Naive thymus-derived CD4-positive, alpha-beta T cell (primary cell): Measurements from ENCODE around the gene PCBP3. TPM values are rescaled to one million over a fixed set of nuclear protein-coding genes. Genes with fewer than 3 reads are reported as not detected.

Experiments used
- ATAC-seq: fragments of 150-1000 bp; cut with Tn5 transposase; 2 replicates; pipeline ENCODE4 v1.10.0; 2021; ENCODE audit warnings: mild to moderate bottlenecking, moderate library complexity
- CTCF ChIA-PET: fragments of 350-600 bp; sonication (Branson Sonifier 250); formaldehyde crosslinking; loops from one replicate; lab custom pipeline; 2021; ENCODE audit warnings: antibody characterized with exemption; lab: Charles Lee
- POLR2A ChIA-PET: fragments of 350-600 bp; sonication (Branson Sonifier 250); formaldehyde crosslinking; loops from one replicate; lab custom pipeline; 2021; ENCODE audit warnings: antibody characterized with exemption, inconsistent platforms; lab: Charles Lee
- DNase-seq, 9 donors: peaks; one replicate each; pipeline versions ENCODE4 v3.0.0 to v3.0.0-alpha.2; 2020 to 2022; ENCODE audit warnings: mixed read lengths in 1 of 9
- H3K27ac ChIP-seq: one replicate; pipeline ENCODE4 v1.7.0; 2013; ENCODE audit warnings: mild to moderate bottlenecking, low read depth, low read length, moderate library complexity
- H3K27me3 ChIP-seq, 2 donors: one replicate each; pipeline ENCODE4 v1.7.0; 2013; ENCODE audit warnings: low read length in 2 of 2, mild to moderate bottlenecking in 2 of 2, moderate library complexity in 2 of 2; ENCODE audit not compliant: control insufficient read depth in 2 of 2, insufficient read depth in 2 of 2
- H3K36me3 ChIP-seq, 3 experiments: 1 replicate in 2 of 3; 2 replicates in 1 of 3; pipeline ENCODE4 v1.7.0; 2013; ENCODE audit warnings: low read length in 3 of 3, mild to moderate bottlenecking in 3 of 3, moderate library complexity in 1 of 3; ENCODE audit not compliant: insufficient read depth in 3 of 3, control insufficient read depth in 2 of 3
- H3K4me1 ChIP-seq, 2 donors: one replicate each; pipeline ENCODE4 v1.7.0; 2013; ENCODE audit warnings: low read length in 2 of 2, mild to moderate bottlenecking in 2 of 2, moderate library complexity in 1 of 2; ENCODE audit not compliant: control insufficient read depth in 2 of 2, insufficient read depth in 2 of 2
- H3K4me3 ChIP-seq: 2 replicates; pipeline ENCODE4 v1.7.0; 2013; ENCODE audit warnings: mild to moderate bottlenecking, low read length
- H3K9me3 ChIP-seq, 3 experiments: 1 replicate in 2 of 3; 2 replicates in 1 of 3; pipeline ENCODE4 v1.7.0; 2013; ENCODE audit warnings: low read length in 3 of 3; ENCODE audit not compliant: control insufficient read depth in 2 of 3
- H3K27ac Mint-ChIP-seq, 9 donors: one replicate each; pipeline ENCODE4 v1.8.0; 2020 to 2022; ENCODE audit warnings: mixed read lengths in 9 of 9, mild to moderate bottlenecking in 8 of 9, moderate library complexity in 5 of 9, inconsistent platforms in 2 of 9
- H3K27me3 Mint-ChIP-seq, 5 donors: one replicate each; pipeline ENCODE4 v1.8.0; 2021 to 2022; ENCODE audit warnings: mixed read lengths in 5 of 5, mild to moderate bottlenecking in 1 of 5
- H3K36me3 Mint-ChIP-seq, 5 donors: one replicate each; pipeline ENCODE4 v1.8.0; 2020 to 2022; ENCODE audit warnings: mixed read lengths in 5 of 5, mild to moderate bottlenecking in 3 of 5, inconsistent platforms in 1 of 5
- H3K4me1 Mint-ChIP-seq, 7 donors: one replicate each; pipeline ENCODE4 v1.8.0; 2020 to 2022; ENCODE audit warnings: mixed read lengths in 7 of 7, mild to moderate bottlenecking in 3 of 7, inconsistent platforms in 1 of 7
- H3K4me3 Mint-ChIP-seq, 10 donors: one replicate each; pipeline ENCODE4 v1.8.0; 2020 to 2022; ENCODE audit warnings: mild to moderate bottlenecking in 10 of 10, mixed read lengths in 10 of 10, moderate library complexity in 6 of 10, inconsistent platforms in 2 of 10
- H3K9me3 Mint-ChIP-seq, 11 donors: one replicate each; pipeline ENCODE4 v1.8.0; 2020 to 2022; ENCODE audit warnings: mixed read lengths in 11 of 11, mild to moderate bottlenecking in 4 of 11, inconsistent platforms in 1 of 11, moderate library complexity in 1 of 11
- intact Hi-C, 2 donors: fragments of 100-400 bp; cut with micrococcal nuclease; formaldehyde crosslinking; loops; one replicate each; pipeline ENCODE4 v1.15.1; 2023
- polyA plus RNA-seq, 2 donors: library from polyadenylated mRNA; unstranded; fragments of 300-500 nt; fragmentation: Illumina TruSeq; gene quantifications; one replicate each; pipeline ENCODE4 v1.2.3, GENCODE V29; 2021
- total RNA-seq, 6 experiments: library from RNA in 5 of 6; stranded (reverse) in 5 of 6; gene quantifications; 1 replicate in 5 of 6; 2 replicates in 1 of 6; pipeline ENCODE4 v1.2.3 and lab custom pipeline; 2021 to 2026

PCBP3 gene
- total and polyA plus RNA-seq, 7 experiments from 2014 or later, result 1.2 to 5.2 (median 1.6) TPM

GRCh38 chr21:45987121-45987711 lies 343.7 kb downstream of the PCBP3 start:
- no peaks in the 10 kb centered on the region for H3K36me3 ChIP-seq
- Mint-ChIP-seq H3K4me1 (peaks cover 0 to 12% (median 4%) of the 10 kb centered on the region in 7 donors), H3K27ac (no peak overlapping the region), H3K4me3 (no peak overlapping the region), H3K27me3 (peaks cover 0 to 3% (median 0%) of the 10 kb centered on the region in 5 donors), H3K36me3 (peaks cover 0 to 11% (median 0%) of the 10 kb centered on the region in 5 donors), H3K9me3 (peaks cover 0 to 2% (median 0%) of the 10 kb centered on the region in 11 donors)
- H3K27ac ChIP-seq, result no peak overlapping the region
- CTCF ChIA-PET, result no interaction called here
- DNase-seq (no peak), ATAC-seq (no peak)
- intact Hi-C loops, result no loop called here
- H3K9me3 ChIP-seq, result no peaks in the 10 kb centered on the region
- H3K27me3 ChIP-seq, result peaks cover 0 to 7% of the 10 kb centered on the region in 2 donors
- POLR2A ChIA-PET, result no interaction called here
- H3K4me3 ChIP-seq, result no peak overlapping the region
- H3K4me1 ChIP-seq, result no peaks in the 10 kb centered on the region

- H3K27me3 Mint-ChIP-seq, result no peaks in the 10 kb centered on the region
- Histone ChIP-seq H3K4me1 (no peaks in the 10 kb centered on the region), H3K4me3 (no peak overlapping the region), H3K27ac (no peak overlapping the region), H3K27me3 (peaks cover 0 to 7% of the 10 kb centered on the region in 2 donors), H3K9me3 (no peaks in the 10 kb centered on the region), H3K36me3 (no peaks in the 10 kb centered on the region)
- intact Hi-C loops, result no loop called here
- CTCF ChIA-PET, result no interaction called here
- POLR2A ChIA-PET, result no interaction called here
- peaks cover 0 to 2% (median 0%) of the 10 kb centered on the region in 11 donors for H3K9me3 Mint-ChIP-seq
- H3K4me1 Mint-ChIP-seq, result peaks cover 0 to 12% (median 0%) of the 10 kb centered on the region in 7 donors
- H3K27ac Mint-ChIP-seq, result no peak overlapping the region
- ATAC-seq (no peak), DNase-seq (peak in 1 of 9 donors; percentile 19)
- H3K4me3 Mint-ChIP-seq, result no peak overlapping the region
- H3K36me3 Mint-ChIP-seq, result peaks cover 0 to 11% (median 0%) of the 10 kb centered on the region in 5 donors
These were observed 345.1 kb downstream of the PCBP3 start for GRCh38 chr21:45988366-45989347.

- Mint-ChIP-seq H3K36me3 (peaks cover 0 to 9% (median 0%) of the 10 kb centered on the region in 5 donors), H3K4me1 (peaks cover 0 to 8% (median 0%) of the 10 kb centered on the region in 7 donors), H3K27ac (no peak overlapping the region), H3K9me3 (peaks cover 0 to 2% (median 0%) of the 10 kb centered on the region in 11 donors), H3K27me3 (no peaks in the 10 kb centered on the region), H3K4me3 (no peak overlapping the region)
- Histone ChIP-seq H3K27ac (no peak overlapping the region), H3K27me3 (peaks cover 0 to 7% of the 10 kb centered on the region in 2 donors), H3K9me3 (no peaks in the 10 kb centered on the region), H3K4me1 (no peaks in the 10 kb centered on the region), H3K36me3 (no peaks in the 10 kb centered on the region), H3K4me3 (no peak overlapping the region)
- ATAC-seq, result no peak
- POLR2A ChIA-PET, result no interaction called here
- CTCF ChIA-PET, result no interaction called here
- peak in 2 of 9 donors; percentile 4 to 15 for DNase-seq
- intact Hi-C loops, result no loop called here
These were observed 346.0 kb downstream of the PCBP3 start for GRCh38 chr21:45989355-45990048.

- no peak for ATAC-seq
- peaks cover 0 to 2% (median 0%) of the 10 kb centered on the region in 5 donors for H3K36me3 Mint-ChIP-seq
- H3K9me3 Mint-ChIP-seq, result no peaks in the 10 kb centered on the region
- no peak overlapping the region for H3K4me3 ChIP-seq
- H3K27me3 ChIP-seq, result no peaks in the 10 kb centered on the region
- no peaks in the 10 kb centered on the region for H3K27me3 Mint-ChIP-seq
- no peak overlapping the region for H3K4me3 Mint-ChIP-seq
- H3K4me1 ChIP-seq, result no peaks in the 10 kb centered on the region
- ChIA-PET POLR2A (no interaction called here), CTCF (no interaction called here)
- no peaks in the 10 kb centered on the region for H3K9me3 ChIP-seq
- H3K36me3 ChIP-seq, result no peaks in the 10 kb centered on the region
- peaks cover 0 to 1% (median 0%) of the 10 kb centered on the region in 7 donors for H3K4me1 Mint-ChIP-seq
- intact Hi-C loops, result no loop called here
- peak in 1 of 9 donors; percentile 16 for DNase-seq
- H3K27ac ChIP-seq, result no peak overlapping the region
- no peak overlapping the region for H3K27ac Mint-ChIP-seq
These were observed 346.7 kb downstream of the PCBP3 start for GRCh38 chr21:45990049-45990711.

GRCh38 chr21:45990741-45991605 lies 347.4 kb downstream of the PCBP3 start:
- CTCF ChIA-PET, result no interaction called here
- intact Hi-C loops, result no loop called here
- Mint-ChIP-seq H3K4me3 (no peak overlapping the region), H3K36me3 (no peaks in the 10 kb centered on the region), H3K9me3 (no peaks in the 10 kb centered on the region), H3K27ac (no peak overlapping the region), H3K27me3 (no peaks in the 10 kb centered on the region), H3K4me1 (no peaks in the 10 kb centered on the region)
- H3K9me3 ChIP-seq, result no peaks in the 10 kb centered on the region
- DNase-seq (peak in 3 of 9 donors; percentile 3 to 16 (median 4)), ATAC-seq (no peak)
- POLR2A ChIA-PET, result no interaction called here
- H3K36me3 ChIP-seq, result no peaks in the 10 kb centered on the region
- H3K4me3 ChIP-seq, result no peak overlapping the region
- no peak overlapping the region for H3K27ac ChIP-seq
- no peaks in the 10 kb centered on the region for H3K27me3 ChIP-seq
- no peaks in the 10 kb centered on the region for H3K4me1 ChIP-seq
